ENCODE results near the gene MORN1.
"Not testable (repeated sequence)": the region's sequence is repeated elsewhere in the genome, so short reads cannot be mapped to it uniquely, and the experiment has no call there.

The MORN1 gene

GRCh38 chr1:2391041-2391930 is at the start of gene MORN1, which contains the start of gene RER1:
Gene MORN1 (minus strand): TSS chr1:2391554. CDS start chr1:2391533, 21 bp downstream.
Gene RER1 (plus strand): TSS chr1:2391841. CDS start chr1:2395791, 3,950 bp downstream.
- DNase-seq = peak; percentile 98

GRCh38 chr1:2440346-2440745 is 49.0 kb upstream of the MORN1 start:
- DNase-seq = not testable (repeated sequence)

- DNase-seq = no peak
These were observed 48.0 kb upstream of the MORN1 start for GRCh38 chr1:2439369-2439768.

- DNase-seq = no peak
These were observed 47.3 kb upstream of the MORN1 start for GRCh38 chr1:2438641-2439040.

- no peak for DNase-seq
These were observed 46.7 kb upstream of the MORN1 start for GRCh38 chr1:2438038-2438437.

GRCh38 chr1:2437617-2438016 is 46.3 kb upstream of the MORN1 start:
- DNase-seq = no peak

- DNase-seq = no peak
These were observed 45.5 kb upstream of the MORN1 start for GRCh38 chr1:2436876-2437275.

GRCh38 chr1:2435746-2436355 is 44.5 kb upstream of the MORN1 start:
- DNase-seq = no peak

- DNase-seq = no peak
These were observed 43.7 kb upstream of the MORN1 start for GRCh38 chr1:2435091-2435490.

- DNase-seq = no peak
These were observed 42.7 kb upstream of the MORN1 start for GRCh38 chr1:2433936-2434655.

GRCh38 chr1:2433196-2433595 is 41.8 kb upstream of the MORN1 start:
- DNase-seq = no peak

GRCh38 chr1:2432441-2432844 is 41.1 kb upstream of the MORN1 start:
- DNase-seq = no peak

- DNase-seq = no peak
These were observed 40.2 kb upstream of the MORN1 start for GRCh38 chr1:2431518-2431917.

GRCh38 chr1:2431103-2431502 is 39.7 kb upstream of the MORN1 start:
- DNase-seq = no peak

GRCh38 chr1:2430592-2430973 is 39.2 kb upstream of the MORN1 start:
- no peak for DNase-seq

GRCh38 chr1:2429780-2430591 is 38.6 kb upstream of the MORN1 start:
- no peak for DNase-seq

- no peak for DNase-seq
These were observed 37.1 kb upstream of the MORN1 start for GRCh38 chr1:2428490-2428889.

- no peak for DNase-seq
These were observed 36.6 kb upstream of the MORN1 start for GRCh38 chr1:2427976-2428375.

GRCh38 chr1:2427051-2427450 is 35.7 kb upstream of the MORN1 start:
- DNase-seq = no peak

GRCh38 chr1:2426540-2426939 is 35.2 kb upstream of the MORN1 start:
- DNase-seq = no peak

GRCh38 chr1:2425892-2426291 is 34.5 kb upstream of the MORN1 start:
- no peak for DNase-seq

GRCh38 chr1:2422523-2422922 is 31.2 kb upstream of the MORN1 start:
- DNase-seq = no peak

GRCh38 chr1:2419416-2419815 is 28.1 kb upstream of the MORN1 start:
- no peak for DNase-seq

All from NK-92 treated with Interleukin-12 subunit alpha and Interleukin-12 subunit beta, amount 100 ng/mL, for 24 hours (cell line).